NCI-H510A (cell line): ENCODE data around the gene LYSMD3.

Experiments
- DNase-seq: peaks from one replicate; lab custom pipeline; 2025; lab: John Stamatoyannopoulos, UW

LYSMD3 gene

GRCh38 chr5:90547072-90547536 lies 17.7 kb upstream of the LYSMD3 start:
- peak; percentile 7 for DNase-seq

- no peak for DNase-seq
Observed at GRCh38 chr5:90546216-90546837, 16.9 kb upstream of the LYSMD3 start.

GRCh38 chr5:90545511-90545910 lies 16.1 kb upstream of the LYSMD3 start:
- DNase-seq = no peak

DNA sequence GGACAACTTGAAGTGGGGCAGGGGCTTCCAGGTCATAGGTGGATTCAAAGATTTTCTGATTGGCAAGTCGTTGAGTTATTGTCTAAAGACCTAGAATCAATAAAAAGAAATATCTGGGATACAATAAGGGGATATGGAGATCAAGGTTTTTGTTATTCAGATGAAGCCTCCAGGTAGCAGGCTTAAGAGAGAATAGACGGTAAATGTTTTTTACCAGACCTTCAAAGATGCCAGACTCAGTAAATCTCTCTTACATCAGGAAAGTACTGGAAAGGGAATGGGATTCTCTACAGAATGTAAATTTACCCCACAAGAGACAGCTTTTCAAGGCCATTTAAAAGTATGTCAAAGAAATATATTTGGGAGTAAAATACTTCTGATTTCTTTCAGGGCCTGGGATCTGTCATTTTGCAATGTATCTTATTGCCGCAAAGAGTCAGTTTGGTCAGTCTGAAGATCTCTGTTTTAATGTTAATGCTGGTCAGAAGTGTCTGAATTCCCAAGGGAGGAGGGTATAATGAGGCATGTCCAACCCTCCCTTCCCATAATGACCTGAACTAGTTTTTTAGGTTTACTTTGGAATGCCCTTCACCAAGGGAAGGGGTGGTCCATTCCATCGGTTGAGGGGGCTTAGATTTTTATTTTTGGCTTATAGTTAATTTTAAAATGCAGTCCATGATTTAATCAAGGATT lies 13.6 kb upstream of the LYSMD3 start:
- DNase-seq = no peak

DNA sequence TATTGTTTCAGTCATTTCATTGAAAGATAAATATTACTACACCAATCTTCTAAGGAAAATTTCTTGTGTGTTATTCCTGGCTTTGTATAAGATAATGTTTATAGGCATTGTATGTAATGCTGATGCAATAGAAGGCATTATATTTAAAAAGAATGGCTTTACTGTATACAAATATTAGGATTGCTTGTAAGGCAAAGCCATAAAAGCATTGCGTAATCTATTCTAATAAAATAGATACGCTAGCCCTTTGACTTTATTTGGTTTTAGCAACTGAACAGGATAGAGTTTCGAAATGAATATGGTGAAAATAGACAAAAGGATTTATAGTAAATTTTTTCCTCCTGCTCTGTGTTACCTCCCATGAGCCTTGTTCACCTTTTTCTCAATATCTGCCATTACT lies 5.5 kb upstream of the LYSMD3 start:
- DNase-seq = no peak

DNA sequence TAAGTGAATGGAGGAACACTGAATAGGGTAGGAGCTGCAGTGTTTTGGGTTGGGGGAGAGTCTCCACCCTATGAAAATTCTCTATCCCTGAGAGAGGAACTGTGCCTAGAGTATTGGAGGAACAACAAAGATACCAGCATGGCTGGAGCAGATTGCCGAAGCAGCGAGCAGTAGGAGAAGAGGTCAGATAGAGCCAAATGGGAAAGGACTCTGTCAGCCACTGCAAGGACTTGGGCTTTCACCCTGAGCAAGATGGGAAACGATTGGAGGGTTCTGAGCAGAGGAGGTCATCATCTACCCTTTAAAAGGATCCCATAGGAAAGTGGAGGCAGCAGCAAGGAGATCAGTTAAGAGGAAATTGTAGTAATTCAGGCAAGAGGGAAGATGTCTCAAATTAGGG lies 4.4 kb upstream of the LYSMD3 start:
- no peak for DNase-seq

- no peak for DNase-seq
Observed at GRCh38 chr5:90530736-90531487, 1.5 kb upstream of the LYSMD3 start.

- peak; percentile 21 for DNase-seq
Observed at GRCh38 chr5:90529939-90530677, 724 bp upstream of the LYSMD3 start.

DNA sequence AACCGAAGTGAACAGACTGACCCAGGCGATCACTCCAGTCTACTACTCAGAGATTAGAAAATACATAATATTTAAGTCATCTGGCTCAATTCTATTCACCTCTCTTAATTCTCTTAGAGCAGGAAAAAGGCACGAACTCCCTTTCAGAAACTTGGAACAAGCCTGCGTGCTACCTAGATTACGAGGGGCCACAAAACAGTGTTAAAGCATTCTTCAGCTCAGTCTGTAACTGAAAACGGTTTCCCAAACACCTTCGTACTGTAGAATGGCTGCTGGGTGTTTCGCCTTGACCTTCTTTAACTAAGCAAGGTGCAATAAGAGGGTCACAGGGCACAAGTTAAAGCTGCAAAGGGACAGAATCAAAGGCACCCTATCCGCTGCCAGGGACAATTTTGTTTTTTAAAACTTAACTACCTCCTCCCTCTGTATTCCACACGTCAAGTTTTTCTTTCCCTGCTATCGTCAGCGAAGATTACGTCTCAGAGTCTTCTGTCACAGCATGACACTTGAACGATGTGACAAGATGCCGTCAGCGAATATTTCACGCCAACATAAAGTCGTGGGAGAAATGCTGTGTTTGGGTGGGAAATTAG lies 687 bp downstream of the LYSMD3 start:
- DNase-seq = no peak

DNA sequence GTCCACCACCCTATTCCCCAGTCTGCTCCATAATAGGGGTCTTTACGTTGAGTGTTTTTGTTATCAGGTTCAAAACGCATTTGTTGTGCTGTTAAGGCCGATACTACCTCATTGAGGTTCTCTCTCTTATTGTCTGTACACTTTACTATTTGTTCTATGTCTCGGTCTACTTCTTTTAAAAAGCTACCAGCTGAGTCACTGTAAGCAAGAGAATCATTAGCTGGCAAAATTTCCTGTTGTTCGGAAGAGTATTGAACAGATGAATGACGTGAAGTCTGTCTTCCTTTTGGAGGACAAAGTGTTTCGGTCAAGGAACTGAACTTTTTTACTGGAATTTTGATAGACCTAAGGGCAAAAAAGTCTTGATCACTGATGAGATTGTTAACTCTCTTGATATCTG lies 10.3 kb downstream of the LYSMD3 start:
- peak; percentile 8 for DNase-seq

- no peak for DNase-seq
Observed at GRCh38 chr5:90518661-90519060, 10.7 kb downstream of the LYSMD3 start.

- no peak for DNase-seq
Observed at GRCh38 chr5:90514520-90514919, 14.9 kb downstream of the LYSMD3 start.

- no peak for DNase-seq
Observed at GRCh38 chr5:90510438-90510837, 18.9 kb downstream of the LYSMD3 start.

- DNase-seq = no peak
Observed at GRCh38 chr5:90506221-90506620, 23.2 kb downstream of the LYSMD3 start.

DNA sequence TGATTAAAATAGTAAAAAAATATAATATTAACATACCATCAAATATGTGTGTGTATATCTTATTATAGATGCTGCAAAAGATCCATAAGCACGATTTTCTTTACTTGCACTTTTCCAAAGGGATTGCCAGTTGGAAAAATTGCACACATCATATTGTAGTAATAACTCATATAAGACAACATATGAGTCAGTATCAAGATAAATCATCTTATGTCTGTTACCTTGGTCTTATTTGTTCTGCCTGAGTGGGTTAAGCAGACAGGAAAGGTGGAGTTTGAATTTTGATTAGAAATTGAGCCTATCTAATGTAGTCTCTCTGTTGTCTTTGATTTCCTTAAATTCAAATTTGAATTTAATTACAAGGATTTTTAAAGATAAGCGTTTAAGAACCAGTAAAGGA lies 24.6 kb downstream of the LYSMD3 start:
- no peak for DNase-seq

DNA sequence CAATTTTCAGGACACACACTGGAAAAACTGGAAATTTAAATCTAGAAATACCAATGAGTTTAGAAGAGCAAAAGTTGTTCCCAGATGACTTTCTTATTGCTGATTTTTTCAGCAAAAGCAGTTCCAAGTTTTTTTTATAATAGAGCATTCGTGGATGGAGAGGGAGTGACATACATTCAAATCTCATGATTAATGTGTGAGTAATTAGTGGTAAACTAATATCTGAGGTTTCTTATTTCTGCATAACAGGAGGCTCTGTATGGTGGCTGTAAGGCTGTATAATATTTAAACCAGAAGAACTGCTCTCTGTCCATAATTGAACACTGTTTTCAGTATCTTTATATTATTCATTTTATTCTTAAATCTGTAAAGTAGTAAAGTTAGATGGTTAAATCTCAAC lies 25.8 kb downstream of the LYSMD3 start:
- DNase-seq = no peak

DNA sequence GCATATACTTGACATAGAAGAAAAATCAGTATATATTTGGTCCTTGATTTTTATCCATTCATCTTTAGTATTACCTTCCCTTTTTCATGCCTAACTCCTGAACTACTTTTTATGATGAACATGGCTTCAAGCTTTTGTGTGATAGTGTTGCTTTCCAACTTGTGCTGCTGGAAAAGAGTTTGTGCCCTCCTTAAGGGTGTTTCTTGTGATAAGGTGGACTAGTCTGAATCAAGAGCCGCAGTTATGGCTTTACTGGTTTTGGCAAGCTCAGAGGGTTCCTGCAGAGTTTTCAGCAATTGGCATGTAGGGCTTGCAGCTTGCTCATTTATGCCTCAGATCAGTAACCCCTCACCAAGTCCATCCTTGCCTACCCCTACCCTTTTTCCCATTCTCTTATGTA lies 34.2 kb downstream of the LYSMD3 start:
- no peak for DNase-seq

GRCh38 chr5:90494043-90494442 lies 35.3 kb downstream of the LYSMD3 start:
- DNase-seq = no peak

- DNase-seq = no peak
Observed at GRCh38 chr5:90488791-90489190, 40.6 kb downstream of the LYSMD3 start.

DNA sequence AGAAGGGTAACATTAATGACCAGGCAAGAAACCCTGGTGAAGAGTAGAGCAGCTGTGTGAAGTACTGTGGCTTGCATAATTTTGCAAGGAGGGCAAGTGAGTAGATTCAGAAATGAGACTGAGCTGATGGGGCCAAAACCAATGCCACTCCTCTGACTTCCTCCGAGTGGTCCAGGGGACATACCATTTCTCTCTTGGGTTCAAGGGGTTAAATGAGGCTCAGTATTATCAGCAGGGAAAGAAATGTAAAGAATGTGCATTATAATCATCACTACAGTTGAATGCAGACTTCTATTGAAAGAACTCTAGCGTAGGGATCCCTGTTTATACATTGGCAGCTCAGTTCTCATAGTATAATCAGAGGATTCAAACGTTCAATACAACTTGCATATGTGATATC lies 44.8 kb downstream of the LYSMD3 start:
- no peak for DNase-seq

- no peak for DNase-seq
Observed at GRCh38 chr5:90483206-90483605, 46.2 kb downstream of the LYSMD3 start.

DNA sequence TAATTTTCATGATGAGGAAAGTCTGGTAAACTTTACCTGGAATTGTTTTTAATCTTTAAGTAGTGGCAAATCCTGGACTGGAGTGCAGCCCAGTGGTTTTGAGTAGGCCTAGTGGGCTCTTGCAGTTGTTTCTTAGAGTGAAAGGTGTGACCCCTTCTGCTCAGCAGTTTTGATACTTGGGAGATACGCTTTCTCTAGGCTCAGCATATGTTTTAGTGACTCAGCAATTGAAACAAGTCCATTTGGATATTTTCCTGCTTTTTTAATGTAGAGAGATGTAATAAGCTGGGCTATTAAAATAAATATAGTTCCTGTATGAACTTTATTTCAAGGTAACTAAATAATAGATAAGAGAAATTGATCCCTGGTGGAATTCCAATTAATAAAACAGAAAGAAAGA lies 48.7 kb downstream of the LYSMD3 start:
- DNase-seq = no peak
